ENCODE results near the gene CAMTA1.

DNA sequence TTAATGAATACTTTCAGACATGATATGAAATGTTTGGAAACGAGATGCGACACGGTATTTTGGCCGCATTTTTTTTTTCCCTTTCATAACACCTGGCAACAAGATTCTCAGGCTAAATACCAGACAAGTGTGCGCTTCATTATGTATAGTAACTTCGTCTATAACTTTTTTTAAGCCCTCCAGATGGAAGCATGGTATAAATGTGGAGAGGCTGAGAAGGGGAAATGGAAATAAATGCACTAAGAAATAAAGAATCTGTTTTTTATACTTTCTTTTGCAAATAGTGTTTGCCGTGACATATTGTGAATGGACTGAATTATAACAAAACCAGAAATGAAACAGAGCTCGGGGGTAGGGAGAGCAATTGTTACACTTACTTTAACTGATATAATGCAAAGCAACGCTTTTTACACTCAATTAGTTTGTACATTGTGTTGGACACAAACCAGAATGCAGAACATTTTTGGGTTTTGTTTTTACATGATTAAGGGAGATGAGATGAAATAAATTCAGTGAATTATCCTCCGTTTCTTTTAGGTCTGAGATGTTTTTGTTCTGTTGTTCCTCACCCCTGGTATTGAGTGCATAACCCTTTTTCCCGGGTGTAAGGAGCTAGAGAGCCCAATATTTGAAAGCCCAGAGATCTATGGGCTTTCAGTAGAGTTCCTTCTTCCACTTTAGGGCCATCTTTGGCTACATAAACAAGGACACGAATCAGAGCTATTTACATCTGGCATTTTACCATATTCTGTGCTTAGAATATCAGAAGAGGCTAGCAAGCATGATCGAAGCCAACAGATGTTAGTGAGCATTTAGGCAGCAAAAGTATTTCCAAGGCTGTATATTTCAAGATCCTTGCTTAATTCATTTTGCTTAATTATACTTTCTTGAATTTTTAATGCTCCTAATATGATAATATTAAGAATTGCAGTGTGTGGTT is 478.0 kb downstream of the CAMTA1 start:
- TF ChIP-seq EZH2 (IDR thresholded peaks at IDR 0.05; ENCODE audit: borderline replicate concordance, low read depth, low read length, severe bottlenecking) = no peak
- no peak for TF ChIP-seq CTCF (IDR thresholded peaks at IDR 0.05; ENCODE audit: borderline replicate concordance, extremely low read depth, low read length, poor library complexity, severe bottlenecking)

Measured in DND-41 (cell line).